Measurements from ENCODE around the gene TENM4. TPM values are rescaled to one million over a fixed set of nuclear protein-coding genes. Genes with fewer than 3 reads are reported as not detected.

TENM4 gene
- total RNA-seq, 4 donors from 2014 or later, result 7.7 to 39.3 (median 16.1) TPM

GRCh38 chr11:78808923-78809322 lies 631.9 kb downstream of the TENM4 start:
- DNase-seq, result no peak
- H3K9me3 ChIP-seq, result no peaks in the 10 kb centered on the region
- H3K27ac ChIP-seq, result peak overlapping the region; percentile 44 to 81 (median 72)
- 43 to 49% methylated on average over 3 to 4 of the region's 4 CpGs for WGBS, 2 donors
- no peak overlapping the region for H3K4me3 ChIP-seq
- no peaks in the 10 kb centered on the region for H3K27me3 ChIP-seq
- TF ChIP-seq CTCF (IDR thresholded peaks at IDR 0.05) (no peak), POLR2A (IDR thresholded peaks at IDR 0.05) (no peak)
- intact Hi-C loops (cut with DNase I), result no loop called here
- H3K36me3 ChIP-seq, result no peaks in the 10 kb centered on the region
- peaks cover 5 to 15% (median 5%) of the 10 kb centered on the region in 3 donors for H3K4me1 ChIP-seq

GRCh38 chr11:78807351-78807750 lies 633.5 kb downstream of the TENM4 start:
- intact Hi-C loops (cut with DNase I), result no loop called here
- H3K4me3 ChIP-seq, result no peak overlapping the region
- no peak overlapping the region for H3K27ac ChIP-seq

GRCh38 chr11:78806214-78807004 lies 634.4 kb downstream of the TENM4 start:
- Histone ChIP-seq H3K27ac (no peak overlapping the region), H3K36me3 (no peaks in the 10 kb centered on the region), H3K9me3 (no peaks in the 10 kb centered on the region), H3K4me1 (peaks cover 16 to 33% (median 18%) of the 10 kb centered on the region in 3 donors), H3K4me3 (no peak overlapping the region), H3K27me3 (no peaks in the 10 kb centered on the region)
- TF ChIP-seq POLR2A (IDR thresholded peaks at IDR 0.05), result no peak
- TF ChIP-seq CTCF (IDR thresholded peaks at IDR 0.05), result no peak
- no peak for DNase-seq
- WGBS, 2 donors, result 34 to 71% methylated on average over 2 of the region's 2 CpGs
- intact Hi-C loops (cut with DNase I), result no loop called here

More at GRCh38 chr11:78807351-78807750, 633.5 kb downstream of the TENM4 start:
- H3K9me3 ChIP-seq, result no peaks in the 10 kb centered on the region
- 86 to 92% methylated on average over 2 of the region's 2 CpGs for WGBS, 2 donors
- H3K4me1 ChIP-seq, result peaks cover 8 to 24% (median 9%) of the 10 kb centered on the region in 3 donors
- DNase-seq, result no peak
- TF ChIP-seq POLR2A (IDR thresholded peaks at IDR 0.05) (no peak), CTCF (IDR thresholded peaks at IDR 0.05) (no peak)
- no peaks in the 10 kb centered on the region for H3K27me3 ChIP-seq
- no peaks in the 10 kb centered on the region for H3K36me3 ChIP-seq

- intact Hi-C loops (cut with DNase I), result no loop called here
- Histone ChIP-seq H3K27ac (no peak overlapping the region), H3K4me3 (no peak overlapping the region), H3K27me3 (no peaks in the 10 kb centered on the region), H3K9me3 (no peaks in the 10 kb centered on the region), H3K36me3 (no peaks in the 10 kb centered on the region), H3K4me1 (peaks cover 23 to 44% (median 32%) of the 10 kb centered on the region in 3 donors)
- TF ChIP-seq POLR2A (IDR thresholded peaks at IDR 0.05) (no peak), CTCF (IDR thresholded peaks at IDR 0.05) (no peak)
- DNase-seq, result no peak
- WGBS, 2 donors, result 87 to 91% methylated on average over 4 of the region's 9 CpGs
These were observed 635.8 kb downstream of the TENM4 start for GRCh38 chr11:78804991-78805390.

- intact Hi-C loops (cut with DNase I), result no loop called here
These were observed 636.8 kb downstream of the TENM4 start for GRCh38 chr11:78803995-78804394.

More at GRCh38 chr11:78803995-78804394, 636.8 kb downstream of the TENM4 start:
- TF ChIP-seq POLR2A (IDR thresholded peaks at IDR 0.05), result no peak
- no peak for TF ChIP-seq CTCF (IDR thresholded peaks at IDR 0.05)
- Histone ChIP-seq H3K27me3 (no peaks in the 10 kb centered on the region), H3K4me1 (peaks cover 18 to 44% (median 34%) of the 10 kb centered on the region in 3 donors), H3K36me3 (no peaks in the 10 kb centered on the region), H3K27ac (no peak overlapping the region), H3K4me3 (no peak overlapping the region), H3K9me3 (no peaks in the 10 kb centered on the region)
- DNase-seq, result no peak
- WGBS, 2 donors, result 89 to 91% methylated on average over 3 of the region's 3 CpGs
